Neuron (in vitro differentiated cells): ENCODE data around the gene DHRS11.
A peak's percentile ranks its signal among the peaks of the same experiment; 100 is the strongest.
"Not testable (repeated sequence)": the region's sequence is repeated elsewhere in the genome, so short reads cannot be mapped to it uniquely, and the experiment has no call there.

Experiments used
- H2AFZ ChIP-seq: one replicate; pipeline ENCODE4 v1.6.1; 2013; ENCODE audit warnings: low read depth, mild to moderate bottlenecking, inconsistent platforms, low read length, moderate library complexity
- H3K27me3 ChIP-seq: one replicate; pipeline ENCODE4 v1.6.1; 2013; ENCODE audit warnings: low read length; ENCODE audit not compliant: insufficient read depth
- H3K36me3 ChIP-seq: one replicate; pipeline ENCODE4 v1.6.1; 2013; ENCODE audit warnings: low read length; ENCODE audit not compliant: insufficient read depth
- H3K4me1 ChIP-seq: one replicate; pipeline ENCODE4 v1.6.1; 2013; ENCODE audit warnings: low read length; ENCODE audit not compliant: insufficient read depth
- H3K4me3 ChIP-seq: 2 replicates; pipeline ENCODE4 v1.5.1; 2013; ENCODE audit warnings: mild to moderate bottlenecking, low read length, moderate library complexity
- H3K9me3 ChIP-seq: one replicate; pipeline ENCODE4 v1.6.1; 2013; ENCODE audit warnings: low read length

DHRS11 gene

DNA sequence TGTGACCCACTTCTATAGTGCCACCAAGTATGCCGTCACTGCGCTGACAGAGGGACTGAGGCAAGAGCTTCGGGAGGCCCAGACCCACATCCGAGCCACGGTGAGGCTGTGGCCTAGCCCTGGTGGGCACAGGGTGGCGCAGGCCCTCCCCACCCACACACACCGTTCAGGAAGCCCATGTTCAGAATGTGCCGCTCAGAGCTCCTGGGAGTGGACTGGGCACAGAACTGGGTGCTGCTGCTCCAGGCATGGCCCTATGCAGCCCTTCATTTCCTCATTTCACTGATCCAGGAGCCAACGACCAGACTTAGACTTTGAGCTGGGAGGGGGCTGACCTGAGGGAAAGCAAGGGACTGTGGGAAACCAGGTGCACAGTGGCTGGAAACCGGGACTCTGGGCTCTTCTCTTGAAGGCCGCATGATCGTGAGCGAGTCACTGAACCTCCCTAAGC, 7.3 kb downstream of the DHRS11 start:
- H3K4me1 ChIP-seq = peaks cover 20% of the 10 kb centered on the region
- no peaks in the 10 kb centered on the region for H3K27me3 ChIP-seq
- no peaks in the 10 kb centered on the region for H3K9me3 ChIP-seq
- no peak overlapping the region for H3K4me3 ChIP-seq
- H2AFZ ChIP-seq = no peak overlapping the region
- H3K36me3 ChIP-seq = peaks cover 6% of the 10 kb centered on the region

GRCh38 chr17:36599546-36600250, 8.0 kb downstream of the DHRS11 start:
- no peak overlapping the region for H2AFZ ChIP-seq
- no peaks in the 10 kb centered on the region for H3K27me3 ChIP-seq
- peaks cover 21% of the 10 kb centered on the region for H3K4me1 ChIP-seq
- no peaks in the 10 kb centered on the region for H3K9me3 ChIP-seq
- no peak overlapping the region for H3K4me3 ChIP-seq
- H3K36me3 ChIP-seq = peaks cover 4% of the 10 kb centered on the region

DNA sequence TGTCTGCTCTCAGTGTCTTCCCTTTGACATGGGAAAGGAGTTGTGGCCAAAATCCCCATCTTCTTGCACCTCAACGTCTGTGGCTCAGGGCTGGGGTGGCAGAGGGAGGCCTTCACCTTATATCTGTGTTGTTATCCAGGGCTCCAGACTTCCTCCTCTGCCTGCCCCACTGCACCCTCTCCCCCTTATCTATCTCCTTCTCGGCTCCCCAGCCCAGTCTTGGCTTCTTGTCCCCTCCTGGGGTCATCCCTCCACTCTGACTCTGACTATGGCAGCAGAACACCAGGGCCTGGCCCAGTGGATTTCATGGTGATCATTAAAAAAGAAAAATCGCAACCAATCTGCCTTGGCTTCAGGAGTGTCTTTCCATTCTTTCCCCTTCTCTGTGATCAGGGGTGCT, 8.8 kb downstream of the DHRS11 start:
- Histone ChIP-seq H3K4me1 (peaks cover 21% of the 10 kb centered on the region), H3K9me3 (no peaks in the 10 kb centered on the region), H3K36me3 (no peaks in the 10 kb centered on the region), H3K27me3 (no peaks in the 10 kb centered on the region), H2AFZ (no peak overlapping the region), H3K4me3 (peak overlapping the region; percentile 64)

DNA sequence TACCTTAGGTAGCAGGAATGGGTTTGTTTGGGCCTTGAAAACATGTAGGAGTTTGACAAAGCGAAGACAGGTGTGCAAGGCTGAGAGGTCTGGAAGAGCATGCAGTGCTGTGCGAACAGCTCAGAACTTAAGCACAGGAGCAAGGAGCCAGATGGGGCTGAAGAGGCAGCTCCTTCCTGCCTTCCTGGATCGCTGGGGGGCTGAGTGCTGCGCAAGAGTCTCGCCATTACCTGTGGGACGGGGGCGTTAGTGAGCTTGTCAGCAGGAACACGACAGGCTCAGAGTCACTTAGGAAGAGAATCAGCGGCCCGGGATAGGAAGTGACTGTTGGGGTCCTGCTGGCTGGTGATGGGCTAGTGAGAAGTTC, 9.2 kb downstream of the DHRS11 start:
- peak overlapping the region; percentile 49 for H2AFZ ChIP-seq
- no peaks in the 10 kb centered on the region for H3K36me3 ChIP-seq
- H3K4me3 ChIP-seq = peak overlapping the region; percentile 64

GRCh38 chr17:36601303-36602029, 9.8 kb downstream of the DHRS11 start, which contains the start of gene MRM1:
Gene MRM1 (plus strand): TSS chr17:36601583. CDS start chr17:36601811, 228 bp downstream.
- Histone ChIP-seq H3K27me3 (no peaks in the 10 kb centered on the region), H3K4me3 (peak within 1 kb of the TSS; percentile 64), H3K36me3 (no peaks in the 10 kb centered on the region), H3K9me3 (no peaks in the 10 kb centered on the region), H2AFZ (peak within 1 kb of the TSS; percentile 49), H3K4me1 (peaks cover 21% of the 10 kb centered on the region)

More for the DNA sequence above, 9.2 kb downstream of the DHRS11 start:
- Histone ChIP-seq H3K9me3 (no peaks in the 10 kb centered on the region), H3K27me3 (no peaks in the 10 kb centered on the region), H3K4me1 (peaks cover 21% of the 10 kb centered on the region)

GRCh38 chr17:36602030-36602748, 10.5 kb downstream of the DHRS11 start:
- Histone ChIP-seq H3K27me3 (no peaks in the 10 kb centered on the region), H3K9me3 (no peaks in the 10 kb centered on the region), H2AFZ (peak overlapping the region; percentile 49), H3K4me1 (peaks cover 21% of the 10 kb centered on the region), H3K36me3 (no peaks in the 10 kb centered on the region), H3K4me3 (peak overlapping the region; percentile 64)

- H3K4me1 ChIP-seq = peaks cover 21% of the 10 kb centered on the region
- H3K4me3 ChIP-seq = peak overlapping the region; percentile 64
- no peak overlapping the region for H2AFZ ChIP-seq
- no peaks in the 10 kb centered on the region for H3K27me3 ChIP-seq
- no peaks in the 10 kb centered on the region for H3K9me3 ChIP-seq
- no peaks in the 10 kb centered on the region for H3K36me3 ChIP-seq
Measured at GRCh38 chr17:36602924-36603384, 11.3 kb downstream of the DHRS11 start.

DNA sequence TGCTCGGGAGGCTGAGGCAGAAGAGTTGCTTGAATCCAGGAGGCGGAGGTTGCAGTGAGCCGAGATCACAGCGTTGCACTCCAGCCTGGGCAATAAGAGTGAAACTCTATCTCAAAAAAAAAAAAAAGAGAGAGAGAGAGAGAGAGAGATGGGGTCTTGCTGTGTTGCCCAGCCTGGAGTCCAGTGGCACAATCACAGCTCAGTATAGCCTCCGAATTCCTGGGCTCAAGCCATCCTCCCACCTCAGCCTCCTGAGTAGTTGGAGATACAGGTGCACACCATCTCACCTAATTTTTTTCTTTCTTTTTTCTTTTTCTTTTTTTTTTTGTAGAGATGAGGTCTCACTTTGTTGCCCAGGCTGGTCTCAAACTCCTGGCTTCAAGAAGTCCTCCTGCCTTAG, 13.3 kb downstream of the DHRS11 start:
- H3K9me3 ChIP-seq, H3K27me3 ChIP-seq, H3K4me3 ChIP-seq, H2AFZ ChIP-seq, H3K36me3 ChIP-seq: not testable (repeated sequence)
- H3K4me1 ChIP-seq = peaks cover 21% of the 10 kb centered on the region

DNA sequence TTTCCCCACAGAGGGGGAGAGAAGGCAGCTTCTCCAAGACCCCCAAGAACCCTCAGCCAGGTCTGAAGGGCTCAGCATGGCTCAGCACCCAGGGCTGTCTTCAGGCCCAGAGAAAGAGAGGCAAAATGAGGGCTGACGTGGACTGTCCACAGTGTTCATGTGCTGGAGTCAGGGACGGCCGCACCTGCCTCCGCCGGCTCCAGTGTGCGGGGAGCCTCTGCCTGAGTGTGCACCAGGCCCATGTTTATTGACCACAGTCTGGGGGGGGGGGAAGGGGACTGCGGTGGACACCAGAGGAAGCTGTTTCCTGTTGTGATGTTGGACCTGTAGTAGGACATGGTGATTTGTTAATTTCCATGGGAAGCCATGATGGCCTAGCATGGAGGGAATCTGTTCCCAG, 16.6 kb downstream of the DHRS11 start:
- no peaks in the 10 kb centered on the region for H3K27me3 ChIP-seq
- no peak overlapping the region for H2AFZ ChIP-seq
- peaks cover 7% of the 10 kb centered on the region for H3K4me1 ChIP-seq
- H3K9me3 ChIP-seq = no peaks in the 10 kb centered on the region
- no peak overlapping the region for H3K4me3 ChIP-seq
- no peaks in the 10 kb centered on the region for H3K36me3 ChIP-seq

GRCh38 chr17:36608794-36609497, 17.3 kb downstream of the DHRS11 start:
- no peaks in the 10 kb centered on the region for H3K9me3 ChIP-seq
- no peak overlapping the region for H3K4me3 ChIP-seq
- H2AFZ ChIP-seq = no peak overlapping the region
- no peaks in the 10 kb centered on the region for H3K36me3 ChIP-seq
- H3K4me1 ChIP-seq = peaks cover 4% of the 10 kb centered on the region
- H3K27me3 ChIP-seq = no peaks in the 10 kb centered on the region

DNA sequence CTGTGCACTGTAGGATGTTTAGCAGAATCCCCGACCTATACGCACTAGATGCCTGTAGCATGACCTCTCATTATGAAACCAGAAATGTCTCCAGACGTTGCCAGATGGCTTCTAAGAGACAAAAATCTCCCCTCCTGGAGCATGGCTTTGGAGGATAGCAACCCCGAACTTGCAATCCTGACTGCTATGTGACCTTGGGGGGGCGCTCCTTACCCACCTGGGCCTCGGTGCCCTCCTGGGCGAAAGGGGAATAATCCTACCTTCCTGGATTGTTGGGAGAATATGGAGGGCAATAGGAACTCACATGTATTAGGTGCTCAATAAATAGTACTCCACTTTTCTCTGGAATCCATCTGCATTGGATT, 17.8 kb downstream of the DHRS11 start:
- Histone ChIP-seq H3K36me3 (no peaks in the 10 kb centered on the region), H2AFZ (no peak overlapping the region), H3K4me1 (no peaks in the 10 kb centered on the region), H3K4me3 (no peak overlapping the region), H3K27me3 (no peaks in the 10 kb centered on the region), H3K9me3 (no peaks in the 10 kb centered on the region)

GRCh38 chr17:36610474-36610873, 18.8 kb downstream of the DHRS11 start:
- no peaks in the 10 kb centered on the region for H3K27me3 ChIP-seq
- no peaks in the 10 kb centered on the region for H3K9me3 ChIP-seq
- no peak overlapping the region for H3K4me3 ChIP-seq
- no peak overlapping the region for H2AFZ ChIP-seq
- H3K36me3 ChIP-seq = no peaks in the 10 kb centered on the region
- H3K4me1 ChIP-seq = peaks cover 2% of the 10 kb centered on the region
